HepG2 (cell line): ENCODE results near the gene MT1M. TPM values are rescaled to one million over a fixed set of nuclear protein-coding genes. Genes with fewer than 3 reads are reported as not detected.

Experiments
- KLF15 ChIP-seq: sonication (generic); formaldehyde crosslinking; IDR thresholded peaks from 2 replicates; pipeline ENCODE4 v1.8.1; 2023; ENCODE audit warnings: borderline replicate concordance, mild to moderate bottlenecking, inconsistent platforms, missing genetic modification reagents, mixed read lengths
- MXD4 ChIP-seq: IDR thresholded peaks from 2 replicates; pipeline ENCODE4 v1.6.1; 2016; ENCODE audit warnings: mild to moderate bottlenecking, missing biosample characterization, missing genetic modification reagents
- NFATC3 ChIP-seq: sonication (generic); formaldehyde crosslinking; IDR thresholded peaks from 2 replicates; pipeline ENCODE4 v1.5.1; 2020; ENCODE audit warnings: mild to moderate bottlenecking, missing genetic modification reagents
- NR1H2 ChIP-seq: sonication (generic); formaldehyde crosslinking; IDR thresholded peaks from 2 replicates; pipeline ENCODE4 v1.8.1; 2022; ENCODE audit warnings: low read depth, missing genetic modification reagents, borderline replicate concordance
- PHF20 ChIP-seq: sonication (generic); formaldehyde crosslinking; IDR thresholded peaks from 2 replicates; pipeline ENCODE4 v1.5.0; 2020; ENCODE audit warnings: mild to moderate bottlenecking, missing genetic modification reagents
- SCMH1 ChIP-seq: sonication (generic); formaldehyde crosslinking; IDR thresholded peaks from 2 replicates; pipeline ENCODE4 v1.9.0; 2021; ENCODE audit warnings: missing genetic modification reagents, mild to moderate bottlenecking, borderline replicate concordance
- SNAI1 ChIP-seq: sonication (generic); formaldehyde crosslinking; IDR thresholded peaks from 2 replicates; pipeline ENCODE4 v1.5.0; 2020; ENCODE audit warnings: mild to moderate bottlenecking, missing genetic modification reagents, borderline replicate concordance
- SOX5 ChIP-seq: IDR thresholded peaks from 2 replicates; pipeline ENCODE4 v1.6.1; 2016; ENCODE audit warnings: borderline replicate concordance
- ZFP62 ChIP-seq: sonication (generic); formaldehyde crosslinking; IDR thresholded peaks from 2 replicates; pipeline ENCODE4 v1.4.0; 2020; ENCODE audit warnings: missing genetic modification reagents
- ZNF34 ChIP-seq: sonication (generic); formaldehyde crosslinking; IDR thresholded peaks from 2 replicates; pipeline ENCODE4 v1.4.0; 2020; ENCODE audit warnings: mild to moderate bottlenecking, missing genetic modification reagents, borderline replicate concordance
- ZNF782 ChIP-seq: sonication (generic); formaldehyde crosslinking; IDR thresholded peaks from 2 replicates; pipeline ENCODE4 v1.4.0; 2020; ENCODE audit warnings: missing genetic modification reagents, mild to moderate bottlenecking, borderline replicate concordance
- polyA plus RNA-seq, 8 experiments: library from polyadenylated mRNA; depleted of rRNA in 3 of 8; stranded (reverse) in 7 of 8; unstranded in 1 of 8; fragments of >200 nt; fragmentation: Illumina TruSeq in 4 of 8; extraction: Trizol in 4 of 8; gene quantifications; 2 replicates each; pipeline versions ENCODE4 v1.2.1 to v1.2.3, GENCODE V29; 2011 to 2016; ENCODE audit warnings: low read depth in 4 of 8, missing spikeins in 1 of 8, mixed read lengths in 1 of 8; ENCODE audit not compliant: insufficient read depth in 1 of 8
- total RNA-seq, 5 experiments: library from RNA; depleted of rRNA; stranded (reverse); fragments of >200 nt; fragmentation: Illumina TruSeq; extraction: Trizol; gene quantifications; 2 replicates each; pipeline ENCODE4 v1.2.3, GENCODE V29; 2016; ENCODE audit warnings: low read depth in 1 of 5
- TF ChIP-seq, protein P1 (sequence below): sonication (generic); formaldehyde crosslinking; IDR thresholded peaks from 2 replicates; pipeline ENCODE4 v1.4.0; 2020; ENCODE audit warnings: missing genetic modification reagents, borderline replicate concordance
- TF ChIP-seq, protein P2 (sequence below): sonication (generic); formaldehyde crosslinking; IDR thresholded peaks from 2 replicates; pipeline ENCODE4 v1.8.1; 2023; ENCODE audit warnings: mild to moderate bottlenecking, missing genetic modification reagents
- TF ChIP-seq, protein P3 (sequence below): sonication (generic); formaldehyde crosslinking; IDR thresholded peaks from 2 replicates; pipeline ENCODE4 v1.4.0; 2020; ENCODE audit warnings: mild to moderate bottlenecking, missing genetic modification reagents
- TF ChIP-seq, protein P4 (sequence below): sonication (generic); formaldehyde crosslinking; IDR thresholded peaks from 2 replicates; pipeline ENCODE4 v1.8.1; 2023; ENCODE audit warnings: missing genetic modification reagents, inconsistent platforms, borderline replicate concordance
- TF ChIP-seq, protein P5 (sequence below): sonication (generic); formaldehyde crosslinking; IDR thresholded peaks from 2 replicates; pipeline ENCODE4 v1.4.0; 2020; ENCODE audit warnings: mild to moderate bottlenecking, missing genetic modification reagents

The MT1M gene
- total and polyA plus RNA-seq, 2 of the 13 experiments (the other 11 are each of a cell fraction or from before 2014, with no cell fraction given), result 4.6 TPM; not detected in 1

DNA sequence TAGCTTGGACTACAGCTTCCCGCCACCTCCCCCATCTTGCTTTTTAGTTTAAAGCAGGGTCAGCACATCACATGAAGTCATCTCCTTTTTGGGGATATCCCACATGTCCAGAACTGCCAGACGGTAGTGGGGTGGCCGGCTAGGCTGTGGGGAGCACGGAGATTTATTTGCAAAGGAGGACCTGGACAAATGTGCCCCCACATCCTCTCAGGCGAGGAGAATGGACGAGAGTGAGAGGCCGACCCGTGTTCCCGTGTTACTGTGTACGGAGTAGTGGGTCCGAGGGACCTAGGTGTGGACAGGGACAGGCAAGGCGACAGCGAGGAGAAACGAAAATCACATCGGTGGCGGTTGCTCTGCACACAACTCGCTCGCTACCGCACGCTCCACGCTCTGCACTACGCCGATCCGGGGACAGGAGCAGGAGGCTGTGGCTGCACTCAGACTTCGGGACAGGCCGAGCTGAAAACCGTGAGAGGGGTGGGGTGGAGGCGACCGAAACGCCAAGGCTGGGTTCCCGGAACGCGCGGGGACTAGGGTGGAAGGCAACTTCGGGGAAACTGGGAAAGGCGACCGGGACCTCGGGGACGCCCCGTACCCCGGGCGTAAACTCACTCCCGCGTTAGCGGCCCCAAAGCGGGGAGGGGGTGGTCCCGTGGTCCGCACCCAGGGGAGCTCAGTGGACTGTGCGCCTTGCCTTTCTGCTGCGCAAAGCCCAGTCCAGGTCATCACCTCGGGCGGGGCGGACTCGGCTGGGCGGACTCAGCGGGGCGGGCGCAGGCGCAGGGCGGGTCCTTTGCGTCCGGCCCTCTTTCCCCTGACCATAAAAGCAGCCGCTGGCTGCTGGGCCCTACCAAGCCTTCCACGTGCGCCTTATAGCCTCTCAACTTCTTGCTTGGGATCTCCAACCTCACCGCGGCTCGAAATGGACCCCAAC is 5.6 kb downstream of the MT1M start, which contains the start of gene MT1A (continued):
- TF ChIP-seq, protein P1, sequence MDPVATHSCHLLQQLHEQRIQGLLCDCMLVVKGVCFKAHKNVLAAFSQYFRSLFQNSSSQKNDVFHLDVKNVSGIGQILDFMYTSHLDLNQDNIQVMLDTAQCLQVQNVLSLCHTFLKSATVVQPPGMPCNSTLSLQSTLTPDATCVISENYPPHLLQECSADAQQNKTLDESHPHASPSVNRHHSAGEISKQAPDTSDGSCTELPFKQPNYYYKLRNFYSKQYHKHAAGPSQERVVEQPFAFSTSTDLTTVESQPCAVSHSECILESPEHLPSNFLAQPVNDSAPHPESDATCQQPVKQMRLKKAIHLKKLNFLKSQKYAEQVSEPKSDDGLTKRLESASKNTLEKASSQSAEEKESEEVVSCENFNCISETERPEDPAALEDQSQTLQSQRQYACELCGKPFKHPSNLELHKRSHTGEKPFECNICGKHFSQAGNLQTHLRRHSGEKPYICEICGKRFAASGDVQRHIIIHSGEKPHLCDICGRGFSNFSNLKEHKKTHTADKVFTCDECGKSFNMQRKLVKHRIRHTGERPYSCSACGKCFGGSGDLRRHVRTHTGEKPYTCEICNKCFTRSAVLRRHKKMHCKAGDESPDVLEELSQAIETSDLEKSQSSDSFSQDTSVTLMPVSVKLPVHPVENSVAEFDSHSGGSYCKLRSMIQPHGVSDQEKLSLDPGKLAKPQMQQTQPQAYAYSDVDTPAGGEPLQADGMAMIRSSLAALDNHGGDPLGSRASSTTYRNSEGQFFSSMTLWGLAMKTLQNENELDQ, result no peak
- TF ChIP-seq, protein P2, sequence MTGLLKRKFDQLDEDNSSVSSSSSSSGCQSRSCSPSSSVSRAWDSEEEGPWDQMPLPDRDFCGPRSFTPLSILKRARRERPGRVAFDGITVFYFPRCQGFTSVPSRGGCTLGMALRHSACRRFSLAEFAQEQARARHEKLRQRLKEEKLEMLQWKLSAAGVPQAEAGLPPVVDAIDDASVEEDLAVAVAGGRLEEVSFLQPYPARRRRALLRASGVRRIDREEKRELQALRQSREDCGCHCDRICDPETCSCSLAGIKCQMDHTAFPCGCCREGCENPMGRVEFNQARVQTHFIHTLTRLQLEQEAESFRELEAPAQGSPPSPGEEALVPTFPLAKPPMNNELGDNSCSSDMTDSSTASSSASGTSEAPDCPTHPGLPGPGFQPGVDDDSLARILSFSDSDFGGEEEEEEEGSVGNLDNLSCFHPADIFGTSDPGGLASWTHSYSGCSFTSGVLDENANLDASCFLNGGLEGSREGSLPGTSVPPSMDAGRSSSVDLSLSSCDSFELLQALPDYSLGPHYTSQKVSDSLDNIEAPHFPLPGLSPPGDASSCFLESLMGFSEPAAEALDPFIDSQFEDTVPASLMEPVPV (CRISPR knock-in tag), result no peak
- TF ChIP-seq ZNF34 (CRISPR knock-in tag) (no peak), PHF20 (CRISPR knock-in tag) (no peak), NFATC3 (CRISPR knock-in tag) (no peak), MXD4 (CRISPR knock-in tag) (no peak), ZNF782 (CRISPR knock-in tag) (no peak), SNAI1 (no peak), NR1H2 (CRISPR knock-in tag) (no peak), SOX5 (CRISPR knock-in tag) (peak; percentile 9; the same call in 1 of the 2 replicates), ZFP62 (CRISPR knock-in tag) (no peak), KLF15 (CRISPR knock-in tag) (no peak), SCMH1 (CRISPR knock-in tag) (no peak)
- TF ChIP-seq, protein P3, sequence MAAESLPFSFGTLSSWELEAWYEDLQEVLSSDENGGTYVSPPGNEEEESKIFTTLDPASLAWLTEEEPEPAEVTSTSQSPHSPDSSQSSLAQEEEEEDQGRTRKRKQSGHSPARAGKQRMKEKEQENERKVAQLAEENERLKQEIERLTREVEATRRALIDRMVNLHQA, result no peak
- TF ChIP-seq, protein P4, sequence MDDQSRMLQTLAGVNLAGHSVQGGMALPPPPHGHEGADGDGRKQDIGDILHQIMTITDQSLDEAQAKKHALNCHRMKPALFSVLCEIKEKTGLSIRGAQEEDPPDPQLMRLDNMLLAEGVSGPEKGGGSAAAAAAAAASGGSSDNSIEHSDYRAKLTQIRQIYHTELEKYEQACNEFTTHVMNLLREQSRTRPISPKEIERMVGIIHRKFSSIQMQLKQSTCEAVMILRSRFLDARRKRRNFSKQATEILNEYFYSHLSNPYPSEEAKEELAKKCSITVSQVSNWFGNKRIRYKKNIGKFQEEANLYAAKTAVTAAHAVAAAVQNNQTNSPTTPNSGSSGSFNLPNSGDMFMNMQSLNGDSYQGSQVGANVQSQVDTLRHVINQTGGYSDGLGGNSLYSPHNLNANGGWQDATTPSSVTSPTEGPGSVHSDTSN (CRISPR knock-in tag), result no peak
- TF ChIP-seq, protein P5, sequence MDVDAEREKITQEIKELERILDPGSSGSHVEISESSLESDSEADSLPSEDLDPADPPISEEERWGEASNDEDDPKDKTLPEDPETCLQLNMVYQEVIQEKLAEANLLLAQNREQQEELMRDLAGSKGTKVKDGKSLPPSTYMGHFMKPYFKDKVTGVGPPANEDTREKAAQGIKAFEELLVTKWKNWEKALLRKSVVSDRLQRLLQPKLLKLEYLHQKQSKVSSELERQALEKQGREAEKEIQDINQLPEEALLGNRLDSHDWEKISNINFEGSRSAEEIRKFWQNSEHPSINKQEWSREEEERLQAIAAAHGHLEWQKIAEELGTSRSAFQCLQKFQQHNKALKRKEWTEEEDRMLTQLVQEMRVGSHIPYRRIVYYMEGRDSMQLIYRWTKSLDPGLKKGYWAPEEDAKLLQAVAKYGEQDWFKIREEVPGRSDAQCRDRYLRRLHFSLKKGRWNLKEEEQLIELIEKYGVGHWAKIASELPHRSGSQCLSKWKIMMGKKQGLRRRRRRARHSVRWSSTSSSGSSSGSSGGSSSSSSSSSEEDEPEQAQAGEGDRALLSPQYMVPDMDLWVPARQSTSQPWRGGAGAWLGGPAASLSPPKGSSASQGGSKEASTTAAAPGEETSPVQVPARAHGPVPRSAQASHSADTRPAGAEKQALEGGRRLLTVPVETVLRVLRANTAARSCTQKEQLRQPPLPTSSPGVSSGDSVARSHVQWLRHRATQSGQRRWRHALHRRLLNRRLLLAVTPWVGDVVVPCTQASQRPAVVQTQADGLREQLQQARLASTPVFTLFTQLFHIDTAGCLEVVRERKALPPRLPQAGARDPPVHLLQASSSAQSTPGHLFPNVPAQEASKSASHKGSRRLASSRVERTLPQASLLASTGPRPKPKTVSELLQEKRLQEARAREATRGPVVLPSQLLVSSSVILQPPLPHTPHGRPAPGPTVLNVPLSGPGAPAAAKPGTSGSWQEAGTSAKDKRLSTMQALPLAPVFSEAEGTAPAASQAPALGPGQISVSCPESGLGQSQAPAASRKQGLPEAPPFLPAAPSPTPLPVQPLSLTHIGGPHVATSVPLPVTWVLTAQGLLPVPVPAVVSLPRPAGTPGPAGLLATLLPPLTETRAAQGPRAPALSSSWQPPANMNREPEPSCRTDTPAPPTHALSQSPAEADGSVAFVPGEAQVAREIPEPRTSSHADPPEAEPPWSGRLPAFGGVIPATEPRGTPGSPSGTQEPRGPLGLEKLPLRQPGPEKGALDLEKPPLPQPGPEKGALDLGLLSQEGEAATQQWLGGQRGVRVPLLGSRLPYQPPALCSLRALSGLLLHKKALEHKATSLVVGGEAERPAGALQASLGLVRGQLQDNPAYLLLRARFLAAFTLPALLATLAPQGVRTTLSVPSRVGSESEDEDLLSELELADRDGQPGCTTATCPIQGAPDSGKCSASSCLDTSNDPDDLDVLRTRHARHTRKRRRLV (CRISPR knock-in tag), result no peak
